BJ (cell line): ENCODE measurements around the gene QRFP. TPM values are rescaled to one million over a fixed set of nuclear protein-coding genes. Genes with fewer than 3 reads are reported as not detected.

ENCODE experiments used
- CTCF ChIA-PET: fragments of 350-600 bp; formaldehyde crosslinking; extraction: SDS; loops from one replicate; lab custom pipeline; 2021; ENCODE audit warnings: antibody characterized with exemption, inconsistent platforms; lab: Yijun Ruan, JAX
- POLR2A ChIA-PET: fragments of 300-600 bp; sonication (Branson Sonifier 250); formaldehyde crosslinking; extraction: SDS; loops from one replicate; lab custom pipeline; 2021; ENCODE audit warnings: antibody characterized with exemption; lab: Charles Lee
- DNase-seq: peaks from one replicate; pipeline ENCODE4 v3.0.0-alpha.2; 2011; ENCODE audit warnings: low read depth
- H3K27me3 ChIP-seq: 2 replicates; pipeline ENCODE4 v1.6.0; 2011; ENCODE audit warnings: low read length; ENCODE audit not compliant: control insufficient read depth, insufficient read depth
- H3K36me3 ChIP-seq: 2 replicates; pipeline ENCODE4 v1.5.1; 2011; ENCODE audit warnings: low read length; ENCODE audit not compliant: control insufficient read depth, insufficient read depth
- H3K4me3 ChIP-seq: 2 replicates; pipeline ENCODE4 v1.5.1; 2011; ENCODE audit warnings: low read depth, mild to moderate bottlenecking, control low read depth, low read length
- CTCF ChIP-seq: IDR thresholded peaks from 2 replicates; pipeline ENCODE4 v1.5.1; 2011; ENCODE audit warnings: low read depth, mild to moderate bottlenecking, control low read depth, inconsistent platforms, low read length, moderate library complexity; ENCODE audit not compliant: insufficient read depth
- polyA plus RNA-seq: library from polyadenylated mRNA; depleted of rRNA; stranded (reverse); fragments of >200 nt; gene quantifications from 2 replicates; pipeline ENCODE4 v1.2.3, GENCODE V29; 2011

Gene QRFP
- polyA plus RNA-seq, 1 experiment: not detected

GRCh38 chr9:130921989-130922892 is 25.6 kb upstream of the QRFP start:
- H3K27me3 ChIP-seq: peaks cover 5% of the 10 kb centered on the region; the same call in 1 of the 2 replicates
- H3K4me3 ChIP-seq: no peak overlapping the region
- no peak for TF ChIP-seq CTCF
- DNase-seq: no peak
- no peaks in the 10 kb centered on the region for H3K36me3 ChIP-seq
- POLR2A ChIA-PET: no interaction called here
- CTCF ChIA-PET: no interaction called here

- Histone ChIP-seq H3K4me3 (no peak overlapping the region), H3K27me3 (peaks cover 5% of the 10 kb centered on the region; the same call in 1 of the 2 replicates), H3K36me3 (no peaks in the 10 kb centered on the region)
- ChIA-PET CTCF (interaction anchor here (0.6 kb wide), 1 partner anchor 52 kb away, joined by 3 read pairs; no protein-coding TSS in a partner anchor), POLR2A (no interaction called here)
- no peak for DNase-seq
- no peak for TF ChIP-seq CTCF
Observed at GRCh38 chr9:130921300-130921988, 24.8 kb upstream of the QRFP start.

- Histone ChIP-seq H3K27me3 (peaks cover 5% of the 10 kb centered on the region; the same call in 1 of the 2 replicates), H3K4me3 (no peak overlapping the region), H3K36me3 (no peaks in the 10 kb centered on the region)
- ChIA-PET CTCF (interaction anchor here (0.6 kb wide), 1 partner anchor 51 kb away, joined by 3 read pairs; no protein-coding TSS in a partner anchor), POLR2A (no interaction called here)
- no peak for TF ChIP-seq CTCF
- DNase-seq: no peak
Observed at GRCh38 chr9:130920762-130921299, 24.2 kb upstream of the QRFP start.

- ChIA-PET CTCF (no interaction called here), POLR2A (no interaction called here)
- TF ChIP-seq CTCF: no peak
- Histone ChIP-seq H3K4me3 (no peak overlapping the region), H3K36me3 (no peaks in the 10 kb centered on the region), H3K27me3 (peaks cover 5% of the 10 kb centered on the region; the same call in 1 of the 2 replicates)
- DNase-seq: no peak
Observed at GRCh38 chr9:130920233-130920632, 23.6 kb upstream of the QRFP start.
